Chondrocyte (in vitro differentiated cells): Measurements from ENCODE around the gene MAPK8IP3. TPM values are rescaled to one million over a fixed set of nuclear protein-coding genes. Genes with fewer than 3 reads are reported as not detected.

ENCODE experiments used
- DNase-seq: peaks from one replicate; pipeline ENCODE4 v3.0.0; 2021; ENCODE audit warnings: mixed read lengths, low spot score
- H3K27ac Mint-ChIP-seq: one replicate; pipeline ENCODE4 v1.8.0; 2021; ENCODE audit warnings: mild to moderate bottlenecking, moderate library complexity, mixed read lengths; ENCODE audit not compliant: unreplicated experiment
- H3K27me3 Mint-ChIP-seq: 2 replicates; pipeline ENCODE4 v1.8.0; 2021; ENCODE audit warnings: low read depth, mixed read lengths
- H3K36me3 Mint-ChIP-seq: 2 replicates; pipeline ENCODE4 v1.8.0; 2021; ENCODE audit warnings: low read depth, mixed read lengths
- H3K4me1 Mint-ChIP-seq: 2 replicates; pipeline ENCODE4 v1.8.0; 2021; ENCODE audit warnings: low read depth, mild to moderate bottlenecking, mixed read lengths
- H3K4me3 Mint-ChIP-seq: one replicate; pipeline ENCODE4 v1.8.0; 2021; ENCODE audit warnings: mild to moderate bottlenecking, moderate library complexity, mixed read lengths; ENCODE audit not compliant: unreplicated experiment
- H3K9me3 Mint-ChIP-seq: 2 replicates; pipeline ENCODE4 v1.8.0; 2021; ENCODE audit warnings: low read depth, mixed read lengths
- CTCF ChIP-seq: fragments of 200-600 bp; sonication (generic); IDR thresholded peaks from 2 replicates; pipeline ENCODE4 v1.5.0; 2021; ENCODE audit warnings: antibody characterized with exemption, mild to moderate bottlenecking, moderate library complexity
- total RNA-seq: library from RNA; stranded (reverse); gene quantifications from 3 replicates; pipeline ENCODE4 v1.2.1, GENCODE V29; 2021

Gene MAPK8IP3
- total RNA-seq, 1 donor from 2014 or later, result 53.8 TPM

DNA sequence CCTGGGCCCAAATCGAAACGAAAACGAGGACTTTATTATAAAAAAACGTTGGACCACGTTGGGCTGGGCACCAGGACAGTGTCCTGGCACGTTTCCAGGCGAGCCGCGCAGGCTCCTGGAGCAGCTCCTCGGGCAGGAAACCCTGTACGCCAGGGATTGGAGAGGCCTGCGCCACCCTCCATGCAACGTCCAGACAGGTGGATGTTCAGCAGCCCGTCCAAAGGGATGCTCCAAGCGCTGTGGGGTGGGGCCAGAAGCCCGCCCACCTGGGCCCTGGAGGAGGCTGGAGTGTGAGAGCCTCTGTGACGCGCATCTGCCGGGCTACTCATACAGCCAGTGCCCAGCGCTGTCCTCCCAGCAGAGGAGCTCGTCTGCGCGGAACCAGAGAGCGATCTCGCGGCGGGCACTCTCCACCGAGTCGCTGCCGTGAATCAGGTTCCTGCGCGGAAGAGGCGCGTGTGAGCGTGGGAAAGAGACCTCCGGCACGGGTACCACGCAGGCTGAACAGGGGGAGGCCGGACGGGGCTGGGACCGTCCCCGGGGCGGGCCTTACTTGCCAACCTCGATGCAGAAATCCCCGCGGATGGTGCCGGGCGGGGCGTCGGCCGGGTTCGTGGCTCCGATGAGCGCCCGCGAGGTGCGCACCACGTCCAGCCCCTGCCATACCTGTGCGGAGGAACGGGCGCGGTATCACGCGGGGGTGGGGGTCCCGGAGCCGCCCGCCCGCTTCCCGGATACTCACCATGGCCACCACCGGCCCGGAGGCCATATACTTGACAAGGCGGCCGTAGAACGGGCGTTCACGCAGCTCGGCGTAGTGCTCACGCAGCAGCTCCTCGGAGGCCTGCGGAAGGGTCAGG, 64.6 kb downstream of the MAPK8IP3 start:
- DNase-seq, result no peak
- no peaks in the 10 kb centered on the region for H3K9me3 Mint-ChIP-seq
- no peaks in the 10 kb centered on the region for H3K27me3 Mint-ChIP-seq
- H3K4me3 Mint-ChIP-seq, result peak overlapping the region; percentile 95
- H3K36me3 Mint-ChIP-seq, result peaks cover 4% of the 10 kb centered on the region
- H3K27ac Mint-ChIP-seq, result peak overlapping the region; percentile 63
- no peak for TF ChIP-seq CTCF
- peaks cover 25% of the 10 kb centered on the region for H3K4me1 Mint-ChIP-seq

GRCh38 chr16:1771188-1771863, 65.3 kb downstream of the MAPK8IP3 start, which contains the start of gene NME3:
Gene NME3 (minus strand): TSS chr16:1771543. CDS start chr16:1771534, 9 bp downstream.
- H3K4me3 Mint-ChIP-seq, result peak within 1 kb of the TSS; percentile 95
- H3K27me3 Mint-ChIP-seq, result no peaks in the 10 kb centered on the region
- peaks cover 25% of the 10 kb centered on the region for H3K4me1 Mint-ChIP-seq
- DNase-seq, result no peak
- peak within 1 kb of the TSS; percentile 97 for H3K27ac Mint-ChIP-seq
- H3K36me3 Mint-ChIP-seq, result peaks cover 5% of the 10 kb centered on the region
- no peaks in the 10 kb centered on the region for H3K9me3 Mint-ChIP-seq
- TF ChIP-seq CTCF, result peak; percentile 34

GRCh38 chr16:1771864-1772361, 65.9 kb downstream of the MAPK8IP3 start:
- no peak for DNase-seq
- no peaks in the 10 kb centered on the region for H3K9me3 Mint-ChIP-seq
- H3K27me3 Mint-ChIP-seq, result no peaks in the 10 kb centered on the region
- peaks cover 25% of the 10 kb centered on the region for H3K4me1 Mint-ChIP-seq
- peak overlapping the region; percentile 97 for H3K27ac Mint-ChIP-seq
- peak overlapping the region; percentile 95 for H3K4me3 Mint-ChIP-seq
- TF ChIP-seq CTCF, result no peak
- peaks cover 6% of the 10 kb centered on the region for H3K36me3 Mint-ChIP-seq

DNA sequence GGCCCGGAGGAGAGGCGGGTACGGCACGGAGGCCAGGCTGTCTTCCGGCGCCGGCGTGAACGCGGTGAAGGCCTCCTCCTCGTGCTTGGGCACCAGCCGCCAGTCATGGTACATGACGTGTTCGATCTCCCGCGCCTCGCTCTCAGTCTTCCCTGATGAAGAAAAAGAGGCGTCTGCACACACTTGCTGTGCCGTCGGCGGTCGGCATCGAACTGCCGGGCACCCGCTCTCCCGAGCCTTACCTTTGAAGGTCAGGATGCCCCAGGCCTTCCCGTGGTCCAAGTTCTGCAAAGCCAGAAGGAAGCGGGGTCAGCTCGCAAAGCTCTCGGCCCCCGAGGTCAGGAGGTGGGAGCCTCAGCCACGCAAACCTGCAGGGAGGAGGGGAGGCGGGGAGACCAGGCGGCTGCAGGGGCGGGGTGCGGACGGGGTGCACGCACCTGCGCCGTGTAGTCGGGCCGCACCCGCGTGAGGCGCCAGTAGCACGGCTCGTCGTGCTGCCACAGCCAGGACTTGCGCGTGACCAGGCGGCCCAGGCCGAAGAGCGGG, 66.4 kb downstream of the MAPK8IP3 start, which contains the start of gene EME2:
Gene EME2, plus strand, starts transcription at position 449 of the 546 bp plus-strand sequence. CDS start 418 bp downstream, outside the sequence.
- no peaks in the 10 kb centered on the region for H3K27me3 Mint-ChIP-seq
- no peak for DNase-seq
- peaks cover 4% of the 10 kb centered on the region for H3K36me3 Mint-ChIP-seq

More for the DNA sequence above, 66.4 kb downstream of the MAPK8IP3 start, which contains the start of gene EME2:
- peaks cover 25% of the 10 kb centered on the region for H3K4me1 Mint-ChIP-seq
- H3K9me3 Mint-ChIP-seq, result no peaks in the 10 kb centered on the region
- peak within 1 kb of the TSS; percentile 97 for H3K27ac Mint-ChIP-seq
- no peak for TF ChIP-seq CTCF
- peak within 1 kb of the TSS; percentile 95 for H3K4me3 Mint-ChIP-seq
